Osteoblast (primary cell): ENCODE data around the gene PTPRT. TPM values are rescaled to one million over a fixed set of nuclear protein-coding genes. Genes with fewer than 3 reads are reported as not detected.

ENCODE experiments used
- DNase-seq: peaks from one replicate; pipeline ENCODE4 v3.0.0; 2011; ENCODE audit warnings: low spot score, mixed read lengths; ENCODE audit not compliant: insufficient read length; ENCODE audit errors: missing footprints
- H2AFZ ChIP-seq: 2 replicates; pipeline ENCODE4 v1.6.0; 2011; ENCODE audit warnings: mild to moderate bottlenecking, low read length
- H3K27ac ChIP-seq: 2 replicates; pipeline ENCODE4 v1.5.1; 2011; ENCODE audit warnings: mild to moderate bottlenecking, low read depth, low read length, moderate library complexity
- H3K27me3 ChIP-seq: 2 replicates; pipeline ENCODE4 v1.6.0; 2012; ENCODE audit warnings: mild to moderate bottlenecking, control low read depth, inconsistent platforms, low read length, moderate library complexity; ENCODE audit not compliant: insufficient read depth
- H3K36me3 ChIP-seq: 2 replicates; pipeline ENCODE4 v1.5.1; 2011; ENCODE audit warnings: mild to moderate bottlenecking, low read length, control low read depth, moderate library complexity; ENCODE audit not compliant: insufficient read depth
- H3K4me1 ChIP-seq: 2 replicates; pipeline ENCODE4 v1.5.1; 2011; ENCODE audit warnings: mild to moderate bottlenecking, low read length, control low read depth, moderate library complexity; ENCODE audit not compliant: insufficient read depth
- H3K4me2 ChIP-seq: 2 replicates; pipeline ENCODE4 v1.6.0; 2011; ENCODE audit warnings: mild to moderate bottlenecking, low read length; ENCODE audit not compliant: insufficient read depth
- H3K4me3 ChIP-seq: fragments of 200-600 bp; sonication (generic); 3 replicates; pipeline ENCODE4 v1.5.1; 2012; ENCODE audit warnings: mild to moderate bottlenecking, low read length, inconsistent platforms; ENCODE audit not compliant: insufficient read depth
- H3K79me2 ChIP-seq: 2 replicates; pipeline ENCODE4 v1.6.0; 2012; ENCODE audit warnings: mild to moderate bottlenecking, low read length, control low read depth, inconsistent platforms; ENCODE audit not compliant: insufficient read depth
- H3K9me3 ChIP-seq: 2 replicates; pipeline ENCODE4 v1.5.1; 2011; ENCODE audit warnings: low read depth, low read length, control low read depth
- H4K20me1 ChIP-seq: 2 replicates; pipeline ENCODE4 v1.6.0; 2012; ENCODE audit warnings: mild to moderate bottlenecking, low read length, control low read depth; ENCODE audit not compliant: insufficient read depth
- CTCF ChIP-seq: IDR thresholded peaks from 2 replicates; pipeline ENCODE4 v1.5.1; 2011; ENCODE audit warnings: mild to moderate bottlenecking, low read depth, low read length, moderate library complexity; ENCODE audit errors: extremely low read depth
- small RNA-seq: library from RNA; depleted of rRNA; stranded (forward); fragments of <200 nt; gene quantifications from one replicate; pipeline ENCODE3, GENCODE V24; 2012
- total RNA-seq: library from RNA; depleted of rRNA; stranded (reverse); fragments of >200 nt; gene quantifications from 2 replicates; pipeline ENCODE4 v1.2.3, GENCODE V29; 2012

The PTPRT gene
- total RNA-seq, 1 donor, result not detected

GRCh38 chr20:42026599-42026998 is 1163.1 kb downstream of the PTPRT start:
- TF ChIP-seq CTCF, result no peak
- no peaks in the 10 kb centered on the region for H3K27me3 ChIP-seq
- no peak overlapping the region for H3K4me2 ChIP-seq
- no peaks in the 10 kb centered on the region for H3K4me1 ChIP-seq
- H3K36me3 ChIP-seq, result no peaks in the 10 kb centered on the region
- no peak overlapping the region for H3K27ac ChIP-seq
- H3K4me3 ChIP-seq, result no peak overlapping the region
- peak; percentile 6 for DNase-seq
- H3K9me3 ChIP-seq, result no peaks in the 10 kb centered on the region
- no peaks in the 10 kb centered on the region for H3K79me2 ChIP-seq
- H4K20me1 ChIP-seq, result no peaks in the 10 kb centered on the region
- no peak overlapping the region for H2AFZ ChIP-seq

GRCh38 chr20:42024653-42025052 is 1165.1 kb downstream of the PTPRT start:
- Histone ChIP-seq H2AFZ (no peak overlapping the region), H3K36me3 (no peaks in the 10 kb centered on the region), H3K4me2 (no peak overlapping the region), H3K4me3 (no peak overlapping the region), H3K9me3 (no peaks in the 10 kb centered on the region), H3K27me3 (no peaks in the 10 kb centered on the region), H3K27ac (no peak overlapping the region), H3K4me1 (no peaks in the 10 kb centered on the region), H3K79me2 (no peaks in the 10 kb centered on the region), H4K20me1 (no peaks in the 10 kb centered on the region)
- no peak for DNase-seq
- TF ChIP-seq CTCF, result no peak

Small RNA genes lying within 50 kb of the gene (small RNA-seq; reads per million reads assigned to genes)
- not detected for gene RN7SKP100
